GM19238 (cell line): ENCODE measurements around the gene HDDC3.

Experiments
- DNase-seq: peaks from one replicate; pipeline ENCODE4 v3.0.0; 2011; ENCODE audit warnings: low spot score; ENCODE audit not compliant: insufficient read length

Gene HDDC3

DNA sequence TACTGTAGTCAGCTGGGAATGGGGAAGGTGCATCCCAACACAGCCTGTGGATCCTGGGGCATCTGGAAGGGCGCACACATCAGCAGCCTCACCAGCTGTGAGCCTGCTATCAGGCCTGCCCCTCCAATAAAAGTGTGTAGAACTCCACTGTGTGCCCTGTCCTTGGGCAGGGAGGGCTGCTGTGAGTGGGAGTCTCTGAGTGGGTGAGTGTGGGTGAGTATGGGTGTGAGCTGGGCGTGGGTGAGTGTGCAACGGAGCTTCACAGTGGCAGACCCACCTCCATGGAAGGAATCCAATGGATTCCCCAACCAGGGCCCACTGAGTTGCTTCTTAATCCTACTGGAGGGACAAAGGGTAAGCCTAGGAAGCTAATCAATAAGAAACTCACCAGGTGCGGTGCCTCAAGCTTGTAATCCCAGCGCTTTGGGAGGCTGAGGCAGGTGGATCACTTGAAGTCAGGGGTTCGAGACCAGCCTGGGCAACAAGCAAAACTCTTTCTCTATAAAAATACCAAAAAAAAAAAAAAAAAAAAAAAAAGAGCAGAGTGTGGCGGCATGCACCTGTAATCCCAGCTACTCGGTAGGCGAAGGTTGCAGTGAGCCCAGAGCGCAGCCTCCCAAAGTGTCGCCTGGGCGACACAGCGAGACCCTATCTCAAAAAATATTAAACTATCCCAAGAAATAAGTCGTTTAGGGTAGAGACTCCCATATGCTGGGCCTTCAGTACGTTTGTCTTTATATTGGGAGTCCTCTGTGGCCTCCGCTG lies 21.8 kb upstream of the HDDC3 start:
- DNase-seq = no peak

DNA sequence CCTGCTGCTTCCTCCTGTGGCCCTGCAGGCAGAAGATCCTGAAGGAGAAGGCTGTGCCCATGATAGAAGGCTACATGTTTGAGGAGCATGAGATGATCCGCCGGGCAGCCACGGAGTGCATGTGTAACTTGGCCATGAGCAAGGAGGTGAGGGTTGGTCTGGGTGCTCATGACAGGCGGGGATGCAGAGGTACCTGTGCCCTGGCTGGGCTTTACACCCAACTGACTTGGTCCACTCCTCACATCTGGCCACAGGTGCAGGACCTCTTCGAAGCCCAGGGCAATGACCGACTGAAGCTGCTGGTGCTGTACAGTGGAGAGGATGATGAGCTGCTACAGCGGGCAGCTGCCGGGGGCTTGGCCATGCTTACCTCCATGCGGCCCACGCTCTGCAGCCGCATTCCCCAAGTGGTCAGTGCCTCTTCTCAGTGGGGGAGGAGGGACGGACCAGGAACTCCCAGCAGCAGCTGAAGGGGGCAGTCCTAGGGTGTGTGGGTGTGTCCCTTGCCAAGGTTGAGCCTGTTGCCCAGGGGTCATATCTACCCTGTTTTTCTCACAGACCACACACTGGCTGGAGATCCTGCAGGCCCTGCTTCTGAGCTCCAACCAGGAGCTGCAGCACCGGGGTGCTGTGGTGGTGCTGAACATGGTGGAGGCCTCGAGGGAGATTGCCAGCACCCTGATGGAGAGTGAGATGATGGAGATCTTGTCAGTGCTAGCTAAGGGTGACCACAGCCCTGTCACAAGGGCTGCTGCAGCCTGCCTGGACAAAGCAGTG lies 20.7 kb upstream of the HDDC3 start:
- no peak for DNase-seq

DNA sequence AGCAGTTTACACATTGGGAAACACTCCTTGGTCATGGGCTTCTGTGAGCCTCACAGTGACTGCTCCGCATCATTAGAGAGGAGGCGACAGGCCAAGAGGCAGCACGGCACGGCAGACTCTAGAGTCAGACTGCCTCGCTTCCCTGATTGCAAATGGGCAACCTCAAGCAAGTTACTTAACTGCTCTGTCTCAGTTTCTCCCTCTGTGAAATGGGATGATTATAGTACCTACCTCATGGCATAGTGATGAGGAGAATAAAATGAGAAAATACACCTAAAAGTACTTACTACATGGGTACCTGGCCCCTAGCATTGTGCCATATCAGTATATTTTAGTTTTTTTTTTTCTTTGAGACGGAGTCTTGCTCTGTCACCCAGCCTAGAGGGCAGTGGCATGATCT lies 18.3 kb upstream of the HDDC3 start:
- no peak for DNase-seq

DNA sequence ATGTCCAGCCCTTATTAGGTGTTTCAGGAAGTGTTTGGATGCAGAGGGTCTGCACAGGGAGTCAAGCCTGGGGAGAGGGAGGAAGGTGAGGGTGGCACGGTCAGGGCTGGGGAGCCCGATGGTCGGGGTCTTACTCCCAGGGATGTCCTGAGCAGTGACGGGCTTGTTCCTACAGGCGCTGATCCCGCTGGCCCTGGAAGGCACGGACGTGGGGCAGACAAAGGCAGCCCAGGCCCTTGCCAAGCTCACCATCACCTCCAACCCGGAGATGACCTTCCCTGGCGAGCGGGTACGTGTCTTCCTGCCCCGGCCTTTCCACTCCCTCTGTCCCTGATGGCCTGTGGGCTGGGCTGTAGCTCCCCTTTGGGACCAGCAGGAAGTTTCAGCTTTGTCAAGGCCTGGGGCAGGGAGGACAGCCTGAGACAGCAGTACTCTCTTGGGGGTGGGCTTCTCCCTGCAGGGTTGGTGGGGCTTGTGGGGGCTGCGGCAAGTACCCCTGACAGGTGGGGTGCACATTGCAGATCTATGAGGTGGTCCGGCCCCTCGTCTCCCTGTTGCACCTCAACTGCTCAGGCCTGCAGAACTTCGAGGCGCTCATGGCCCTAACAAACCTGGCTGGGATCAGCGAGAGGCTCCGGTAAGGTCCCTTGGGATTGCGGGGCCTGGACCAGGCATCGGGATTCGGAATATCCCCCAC lies 17.8 kb upstream of the HDDC3 start:
- no peak for DNase-seq

DNA sequence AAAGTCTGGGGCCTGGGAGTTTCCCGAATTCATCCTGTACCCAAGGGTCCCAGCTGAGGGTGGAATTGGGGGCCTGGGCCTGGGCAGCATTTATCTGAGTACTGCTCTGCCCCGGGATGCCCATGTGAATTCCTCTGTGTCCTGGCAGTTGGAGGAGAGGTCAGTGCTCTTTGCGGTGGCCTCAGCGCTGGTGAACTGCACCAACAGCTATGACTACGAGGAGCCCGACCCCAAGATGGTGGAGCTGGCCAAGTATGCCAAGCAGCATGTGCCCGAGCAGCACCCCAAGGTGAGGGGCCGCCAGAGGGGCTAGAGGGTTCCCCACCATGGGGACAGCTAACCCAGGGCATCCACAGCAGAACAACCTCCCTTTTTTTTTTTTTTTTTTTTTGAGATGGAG lies 16.2 kb upstream of the HDDC3 start:
- DNase-seq = no peak

DNA sequence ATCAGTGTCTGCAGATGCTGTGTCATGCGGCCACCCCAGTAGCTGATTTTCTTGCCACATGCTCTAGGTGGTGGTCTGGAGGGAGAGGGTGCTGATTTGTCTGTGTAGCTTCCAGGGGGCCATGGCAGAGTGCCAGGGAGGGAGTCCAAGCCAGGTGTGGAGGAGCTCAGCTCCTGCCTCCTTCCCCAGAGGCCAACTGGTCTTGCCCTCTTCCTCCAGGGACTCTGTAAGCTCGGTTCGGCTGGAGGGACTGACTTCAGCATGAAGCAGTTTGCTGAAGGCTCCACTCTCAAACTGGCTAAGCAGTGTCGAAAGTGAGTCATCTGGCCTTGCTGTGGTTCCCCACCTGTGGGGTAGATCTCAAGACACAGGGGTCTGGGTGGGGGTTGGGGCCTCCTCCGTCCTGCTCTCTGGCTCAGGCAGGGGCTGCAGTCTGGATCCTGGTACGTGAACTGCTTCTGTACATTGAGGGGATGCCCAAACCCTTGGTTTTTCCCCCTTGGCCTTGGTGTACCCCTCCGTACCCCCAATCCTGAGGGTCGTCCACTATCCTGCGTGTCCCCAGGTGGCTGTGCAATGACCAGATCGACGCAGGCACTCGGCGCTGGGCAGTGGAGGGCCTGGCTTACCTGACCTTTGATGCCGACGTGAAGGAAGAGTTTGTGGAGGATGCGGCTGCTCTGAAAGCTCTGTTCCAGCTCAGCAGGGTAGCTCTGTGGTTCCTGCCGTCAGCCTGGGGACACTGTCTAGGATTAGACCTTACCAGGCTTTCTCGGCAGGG lies 15.4 kb upstream of the HDDC3 start:
- no peak for DNase-seq

DNA sequence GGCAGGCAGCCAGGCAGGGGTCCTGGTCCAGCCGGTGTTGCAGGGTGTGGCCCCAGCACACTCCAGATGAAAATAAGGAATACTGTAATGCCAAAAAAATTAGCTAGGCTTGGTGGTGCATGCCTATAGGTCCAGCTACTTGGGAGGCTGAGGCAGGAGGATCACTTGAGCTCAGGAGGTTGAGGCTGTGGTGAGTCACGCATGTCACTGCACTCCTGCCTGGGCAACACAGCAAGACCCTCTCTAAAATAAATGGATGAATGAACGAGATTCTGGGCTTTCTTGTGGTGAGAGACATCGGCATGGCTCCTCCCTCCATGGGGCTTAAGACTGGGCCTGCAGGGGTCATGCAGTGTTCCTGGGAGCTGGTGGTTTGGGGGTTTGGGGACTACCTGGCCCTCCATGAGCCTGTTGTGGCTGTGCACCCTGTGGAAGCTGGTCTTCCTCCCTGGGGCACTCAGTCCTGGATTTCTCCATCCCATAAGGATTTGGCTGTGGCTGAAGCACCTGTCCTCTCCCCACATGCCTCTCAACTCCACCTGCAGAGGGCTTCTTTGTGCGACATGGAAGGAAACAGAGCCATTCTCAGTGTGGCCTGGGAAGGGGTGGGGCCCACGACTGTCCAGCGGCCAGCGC lies 14.7 kb upstream of the HDDC3 start:
- DNase-seq = no peak

DNA sequence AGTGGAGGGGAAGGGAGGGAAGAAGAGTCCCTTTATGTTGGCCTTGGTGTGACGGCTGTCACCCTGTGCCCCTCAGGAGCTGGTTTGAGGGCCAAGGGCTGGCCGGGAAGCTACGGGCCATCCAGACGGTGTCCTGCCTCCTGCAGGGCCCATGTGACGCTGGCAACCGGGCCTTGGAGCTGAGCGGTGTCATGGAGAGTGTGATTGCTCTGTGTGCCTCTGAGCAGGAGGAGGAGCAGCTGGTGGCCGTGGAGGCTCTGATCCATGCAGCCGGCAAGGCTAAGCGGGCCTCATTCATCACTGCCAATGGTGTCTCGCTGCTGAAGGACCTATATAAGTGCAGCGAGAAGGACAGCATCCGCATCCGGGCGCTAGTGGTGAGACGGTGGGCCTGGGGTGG lies 14.2 kb upstream of the HDDC3 start:
- DNase-seq = no peak

DNA sequence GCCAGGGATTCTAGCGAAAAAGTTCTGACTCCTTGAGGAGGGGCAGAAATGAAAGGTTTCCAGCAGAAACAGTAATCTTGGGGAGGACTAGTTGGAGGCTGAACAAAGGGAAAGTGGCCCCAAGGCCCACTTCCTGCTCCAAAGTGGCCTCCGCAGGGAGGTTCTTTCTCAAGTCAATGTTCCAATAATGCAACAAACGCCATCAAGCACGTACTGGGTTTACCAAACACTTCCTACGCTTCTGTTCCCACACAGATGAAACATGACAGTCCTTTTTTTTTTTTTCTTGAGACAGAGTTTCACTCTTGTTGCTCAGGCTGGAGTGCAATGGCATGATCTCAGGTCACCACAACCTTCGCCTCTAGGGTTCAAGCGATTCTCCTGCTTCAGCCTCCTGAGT lies 12.7 kb upstream of the HDDC3 start:
- DNase-seq = no peak

DNA sequence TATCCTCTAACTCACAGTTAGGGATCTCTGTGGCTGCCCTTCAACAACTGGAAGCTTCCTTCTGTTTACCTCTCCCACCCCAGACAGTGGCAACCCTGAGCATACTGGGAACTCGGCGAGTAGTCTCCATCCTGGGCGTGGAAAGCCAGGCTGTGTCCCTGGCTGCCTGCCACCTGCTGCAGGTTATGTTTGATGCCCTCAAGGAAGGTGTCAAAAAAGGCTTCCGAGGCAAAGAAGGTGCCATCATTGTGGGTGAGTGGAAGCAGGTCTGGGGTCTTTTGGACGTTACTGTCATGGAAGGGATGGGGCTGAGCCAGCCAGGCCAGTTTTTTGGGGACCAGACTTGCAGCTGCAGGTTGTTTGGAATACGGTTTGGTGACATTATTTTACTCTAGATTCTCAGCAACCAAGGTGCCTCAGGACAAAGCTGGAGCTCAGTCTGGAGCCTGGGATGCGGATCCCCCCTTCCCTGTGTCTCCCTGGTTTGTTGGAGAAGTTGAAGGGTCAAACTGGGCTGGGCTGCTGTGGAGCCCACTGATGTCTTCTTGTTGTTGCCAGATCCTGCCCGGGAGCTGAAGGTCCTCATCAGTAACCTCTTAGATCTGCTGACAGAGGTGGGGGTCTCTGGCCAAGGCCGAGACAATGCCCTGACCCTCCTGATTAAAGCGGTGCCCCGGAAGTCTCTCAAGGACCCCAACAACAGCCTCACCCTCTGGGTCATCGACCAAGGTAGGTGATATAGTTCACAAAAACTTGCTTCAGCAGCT lies 10.2 kb upstream of the HDDC3 start:
- DNase-seq = no peak

DNA sequence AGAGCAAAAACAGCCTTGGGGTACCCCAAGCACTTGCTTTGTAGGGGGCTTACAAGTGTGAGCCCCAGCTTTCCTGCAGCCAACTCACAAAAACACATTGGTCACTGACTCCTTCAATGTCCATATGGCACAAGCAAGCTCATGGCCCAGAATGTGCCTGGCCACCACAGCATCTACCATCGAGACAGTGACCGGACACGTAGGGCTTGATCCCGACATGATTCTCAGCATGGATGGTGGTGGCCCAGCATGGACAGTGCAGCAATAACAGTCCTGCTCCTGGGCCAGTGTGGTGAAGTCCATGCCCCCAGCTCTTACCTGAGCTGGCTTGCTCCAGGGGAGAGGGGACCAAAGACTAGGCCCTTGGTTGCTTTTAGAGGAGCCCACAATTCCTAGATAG lies 8.7 kb upstream of the HDDC3 start:
- no peak for DNase-seq

DNA sequence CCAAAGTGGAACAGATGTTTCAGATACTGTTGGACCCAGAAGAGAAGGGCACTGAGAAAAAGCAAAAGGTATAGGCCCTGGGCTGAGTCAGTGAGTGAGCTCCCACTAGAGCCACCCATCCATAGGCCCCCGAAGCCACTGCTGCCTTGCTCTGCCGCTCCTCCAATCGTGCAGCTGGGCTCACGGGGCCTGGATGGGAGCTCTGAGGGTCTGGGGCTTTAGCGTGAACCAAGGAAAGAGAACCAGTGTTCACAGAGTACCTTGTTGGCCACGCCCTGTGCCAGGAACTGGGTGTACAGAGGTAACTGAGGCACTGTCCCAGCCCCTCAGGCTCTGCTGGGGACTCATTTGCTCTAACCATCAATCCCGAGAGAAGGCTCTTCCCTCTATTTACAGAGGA lies 7.4 kb upstream of the HDDC3 start:
- no peak for DNase-seq

DNA sequence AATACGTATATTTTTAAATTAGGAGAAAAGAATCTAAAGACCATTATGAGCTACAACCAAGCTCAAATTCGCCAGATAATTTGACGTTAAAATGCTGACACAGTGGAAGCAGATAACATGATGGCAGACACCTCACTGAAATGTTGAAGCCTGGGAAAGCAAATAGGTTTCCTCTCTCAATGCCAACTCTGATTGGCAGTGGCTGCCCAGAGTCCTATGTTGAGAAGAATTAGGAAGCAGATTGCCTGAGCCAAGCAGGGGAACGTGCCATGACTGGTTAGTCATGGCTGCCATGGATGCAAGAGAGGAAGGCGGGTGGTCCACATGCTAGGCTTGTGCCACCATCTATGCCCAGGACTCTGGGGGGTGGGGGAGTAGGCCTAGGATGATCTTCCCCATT lies 5.9 kb upstream of the HDDC3 start:
- no peak for DNase-seq

DNA sequence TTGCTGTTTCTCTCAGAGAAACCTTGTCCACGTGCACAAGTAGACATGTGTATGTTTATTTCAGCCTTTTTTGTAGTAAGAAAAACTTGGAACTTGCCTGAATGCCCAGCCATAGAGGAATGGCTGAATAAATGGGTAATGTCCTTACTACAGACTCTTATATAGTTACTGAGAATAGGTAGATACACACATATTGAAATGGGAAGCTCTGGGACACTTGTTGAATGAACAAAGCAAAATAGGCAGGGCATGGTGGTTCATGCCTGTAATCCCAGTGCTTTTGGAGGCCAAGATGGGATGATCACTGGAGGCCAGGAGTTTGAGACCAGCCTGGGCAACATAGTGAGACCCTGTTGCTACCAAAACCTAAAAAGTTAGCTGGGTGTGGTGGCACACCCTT lies 4.5 kb upstream of the HDDC3 start:
- DNase-seq = no peak

DNA sequence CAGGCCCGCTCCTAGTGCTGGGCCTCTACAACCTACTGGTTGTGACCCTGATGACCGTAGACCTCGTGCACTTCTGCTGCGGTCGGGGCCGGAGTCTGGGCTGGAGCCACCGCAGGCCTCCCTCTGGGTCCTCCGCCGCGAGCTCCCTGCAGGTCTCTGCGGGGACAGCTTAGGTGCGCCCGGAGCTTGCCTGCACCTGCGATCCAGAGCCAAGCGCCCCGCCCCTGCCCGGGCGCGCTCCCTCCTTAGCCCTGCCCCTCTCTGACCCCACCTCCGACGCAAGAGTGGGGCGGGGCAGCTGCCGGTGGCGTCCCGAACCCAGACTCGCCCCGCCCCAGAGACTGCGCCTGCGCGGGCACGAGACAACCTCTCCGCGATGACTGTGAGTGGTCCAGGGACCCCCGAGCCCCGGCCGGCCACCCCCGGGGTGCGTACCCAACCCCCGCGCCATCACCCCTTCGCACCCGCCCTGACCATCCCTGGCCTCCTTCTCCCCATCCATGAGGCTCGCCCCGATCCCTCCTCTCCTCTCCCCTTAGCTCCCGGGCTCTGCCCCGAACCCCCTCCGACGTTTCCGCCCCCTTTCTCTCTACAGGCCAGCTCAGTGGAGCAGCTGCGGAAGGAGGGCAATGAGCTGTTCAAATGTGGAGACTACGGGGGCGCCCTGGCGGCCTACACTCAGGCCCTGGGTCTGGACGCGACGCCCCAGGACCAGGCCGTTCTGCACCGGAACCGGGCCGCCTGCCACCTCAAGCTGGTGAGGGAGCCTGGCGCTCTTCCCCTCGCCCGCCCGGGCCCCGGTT lies 2.8 kb upstream of the HDDC3 start, which contains the start of gene UNC45A:
UNC45A (plus strand) TSS at position 337 of the 803 bp plus-strand sequence; CDS start at position 377, 40 bp downstream.
- DNase-seq = peak; percentile 92

DNA sequence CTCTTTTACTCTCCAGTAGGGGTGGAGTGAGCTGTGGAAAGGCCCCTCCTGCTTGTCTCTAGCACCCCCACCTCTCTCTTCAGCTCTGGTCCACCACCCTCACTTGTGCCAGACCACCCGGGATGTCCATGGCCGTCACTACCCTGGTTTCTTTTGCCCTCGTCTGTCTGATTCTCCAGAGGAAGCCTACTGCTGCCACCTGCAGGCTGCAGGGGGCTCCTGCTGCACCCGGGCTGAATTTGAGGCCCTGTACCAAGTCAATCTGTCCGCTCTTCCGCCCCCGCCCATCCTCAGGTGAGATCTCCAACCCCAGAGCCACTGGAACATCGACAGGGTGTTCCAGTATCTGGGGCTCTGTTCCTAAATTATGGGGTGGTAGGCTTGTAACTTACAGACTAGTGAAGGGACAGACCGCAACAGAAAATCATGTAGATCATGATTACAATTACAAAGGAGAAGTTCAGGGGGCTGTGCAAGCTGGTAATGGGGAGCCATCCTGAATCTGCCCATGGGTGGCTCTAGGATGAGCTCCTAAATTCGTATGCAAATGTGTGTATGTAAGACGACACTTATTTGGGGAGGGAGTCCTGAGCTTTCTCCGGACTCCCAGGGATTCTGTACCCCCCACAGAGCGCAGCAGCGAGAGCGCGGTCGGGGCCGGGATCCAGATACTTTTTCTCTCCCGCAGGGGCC lies 2.1 kb upstream of the HDDC3 start:
- DNase-seq = peak; percentile 79

DNA sequence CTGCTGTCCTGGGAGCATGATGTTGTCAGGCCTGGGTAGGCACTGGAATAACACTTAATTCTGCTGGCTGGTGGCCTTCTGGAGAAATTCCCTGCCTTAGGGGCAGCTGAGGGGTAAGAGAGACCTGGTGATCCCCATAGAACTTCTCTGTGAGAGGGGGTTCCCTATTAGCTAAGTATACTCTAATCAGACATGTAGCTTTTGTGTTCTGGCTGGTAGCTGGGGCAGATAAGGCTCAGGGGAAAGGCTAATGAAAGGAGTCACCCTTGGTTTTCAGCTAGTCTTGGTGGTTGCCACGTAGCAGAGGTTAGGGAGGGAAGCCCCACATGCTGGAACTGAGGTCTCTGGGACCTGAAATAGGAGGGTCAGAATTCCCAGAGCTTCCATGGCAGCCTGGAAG lies 952 bp upstream of the HDDC3 start:
- no peak for DNase-seq

DNA sequence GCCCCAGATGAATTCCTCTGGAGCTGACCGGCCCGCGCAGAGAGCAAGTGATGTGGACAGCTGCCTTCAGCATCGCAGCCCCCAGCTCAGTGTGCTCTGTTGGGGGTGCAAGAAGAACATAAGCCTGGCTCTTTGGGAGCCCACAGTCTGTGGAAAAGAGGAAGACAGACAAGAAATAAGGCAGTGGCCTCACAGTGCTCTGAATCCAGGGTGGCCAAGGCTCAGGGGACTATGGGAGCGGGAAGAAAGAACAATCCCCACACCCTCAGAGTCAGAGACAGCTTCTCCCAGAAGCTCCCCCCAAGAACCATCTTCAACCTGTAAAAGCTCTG lies 277 bp upstream of the HDDC3 start:
- DNase-seq = no peak

DNA sequence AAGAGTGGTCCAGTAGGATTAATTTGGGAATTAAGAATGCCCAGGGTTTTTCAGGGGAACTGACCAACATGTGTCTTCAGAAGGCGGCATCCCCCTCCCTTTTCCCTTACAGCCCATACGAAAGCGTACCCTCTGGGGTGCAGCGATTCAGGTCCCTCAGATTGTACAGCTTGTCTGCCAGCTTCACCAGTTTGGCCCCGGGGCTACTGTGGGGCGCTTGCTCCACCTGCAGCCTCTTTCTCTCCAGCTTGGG lies 848 bp downstream of the HDDC3 start:
- DNase-seq = no peak
